ENCODE results near the gene MCTP1.

DNA sequence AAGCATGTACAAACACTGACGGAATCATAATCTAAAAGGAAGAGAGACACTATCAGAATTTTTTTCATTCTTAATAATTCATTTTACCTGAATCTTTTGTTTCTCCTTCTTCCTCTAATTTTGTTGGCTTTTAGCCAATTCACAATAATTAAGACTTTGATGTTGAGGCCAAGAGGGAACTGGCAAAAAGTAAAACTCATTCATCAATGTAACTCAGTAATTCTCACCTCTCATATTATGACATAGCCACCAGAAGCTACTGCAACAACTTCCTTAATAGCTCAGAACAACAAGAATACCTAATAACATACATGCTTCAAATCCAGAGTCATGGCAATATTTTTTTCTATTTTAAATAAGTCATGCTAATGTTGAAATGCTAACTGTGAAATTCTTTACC lies 64.5 kb downstream of the MCTP1 start:
- TF ChIP-seq EZH2 (IDR thresholded peaks at IDR 0.05; ENCODE audit: borderline replicate concordance): no peak
- TF ChIP-seq, protein P1, sequence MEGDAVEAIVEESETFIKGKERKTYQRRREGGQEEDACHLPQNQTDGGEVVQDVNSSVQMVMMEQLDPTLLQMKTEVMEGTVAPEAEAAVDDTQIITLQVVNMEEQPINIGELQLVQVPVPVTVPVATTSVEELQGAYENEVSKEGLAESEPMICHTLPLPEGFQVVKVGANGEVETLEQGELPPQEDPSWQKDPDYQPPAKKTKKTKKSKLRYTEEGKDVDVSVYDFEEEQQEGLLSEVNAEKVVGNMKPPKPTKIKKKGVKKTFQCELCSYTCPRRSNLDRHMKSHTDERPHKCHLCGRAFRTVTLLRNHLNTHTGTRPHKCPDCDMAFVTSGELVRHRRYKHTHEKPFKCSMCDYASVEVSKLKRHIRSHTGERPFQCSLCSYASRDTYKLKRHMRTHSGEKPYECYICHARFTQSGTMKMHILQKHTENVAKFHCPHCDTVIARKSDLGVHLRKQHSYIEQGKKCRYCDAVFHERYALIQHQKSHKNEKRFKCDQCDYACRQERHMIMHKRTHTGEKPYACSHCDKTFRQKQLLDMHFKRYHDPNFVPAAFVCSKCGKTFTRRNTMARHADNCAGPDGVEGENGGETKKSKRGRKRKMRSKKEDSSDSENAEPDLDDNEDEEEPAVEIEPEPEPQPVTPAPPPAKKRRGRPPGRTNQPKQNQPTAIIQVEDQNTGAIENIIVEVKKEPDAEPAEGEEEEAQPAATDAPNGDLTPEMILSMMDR (IDR thresholded peaks at IDR 0.05; ENCODE audit: poor library complexity): no peak

Measured in hepatocyte (in vitro differentiated cells).